ENCODE data around the gene ANO4.

The ANO4 gene

GRCh38 chr12:100801320-100801719 is 6.7 kb downstream of the ANO4 start:
- no peak for DNase-seq (ENCODE audit: low read depth in 1 of 2, low spot score in 1 of 2)

- DNase-seq (ENCODE audit: low read depth in 1 of 2, low spot score in 1 of 2): no peak
Observed at GRCh38 chr12:100808777-100809176, 14.2 kb downstream of the ANO4 start.

- DNase-seq (ENCODE audit: low read depth in 1 of 2, low spot score in 1 of 2): no peak
Observed at GRCh38 chr12:100820314-100820713, 25.7 kb downstream of the ANO4 start.

GRCh38 chr12:100823963-100824362 is 29.4 kb downstream of the ANO4 start:
- no peak for DNase-seq (ENCODE audit: low read depth in 1 of 2, low spot score in 1 of 2)

- no peak for DNase-seq (ENCODE audit: low read depth in 1 of 2, low spot score in 1 of 2)
Observed at GRCh38 chr12:100824476-100824875, 29.9 kb downstream of the ANO4 start.

- DNase-seq (ENCODE audit: low read depth in 1 of 2, low spot score in 1 of 2): no peak
Observed at GRCh38 chr12:100826323-100826722, 31.7 kb downstream of the ANO4 start.

GRCh38 chr12:100827901-100828520 is 33.4 kb downstream of the ANO4 start:
- DNase-seq (ENCODE audit: low read depth in 1 of 2, low spot score in 1 of 2): no peak

GRCh38 chr12:100830003-100830795 is 35.6 kb downstream of the ANO4 start:
- no peak for DNase-seq (ENCODE audit: low read depth in 1 of 2, low spot score in 1 of 2)

- no peak for DNase-seq (ENCODE audit: low read depth in 1 of 2, low spot score in 1 of 2)
Observed at GRCh38 chr12:100833282-100833681, 38.7 kb downstream of the ANO4 start.

- no peak for DNase-seq (ENCODE audit: low read depth in 1 of 2, low spot score in 1 of 2)
Observed at GRCh38 chr12:100840748-100841147, 46.2 kb downstream of the ANO4 start.

- DNase-seq (ENCODE audit: low read depth in 1 of 2, low spot score in 1 of 2): no peak
Observed at GRCh38 chr12:100842156-100842555, 47.6 kb downstream of the ANO4 start.

GRCh38 chr12:100843061-100843460 is 48.5 kb downstream of the ANO4 start:
- DNase-seq (ENCODE audit: low read depth in 1 of 2, low spot score in 1 of 2): no peak

GRCh38 chr12:100845095-100845494 is 50.5 kb downstream of the ANO4 start:
- DNase-seq (ENCODE audit: low read depth in 1 of 2, low spot score in 1 of 2): no peak

- no peak for DNase-seq (ENCODE audit: low read depth in 1 of 2, low spot score in 1 of 2)
Observed at GRCh38 chr12:100851637-100852036, 57.1 kb downstream of the ANO4 start.

- no peak for DNase-seq (ENCODE audit: low read depth in 1 of 2, low spot score in 1 of 2)
Observed at GRCh38 chr12:100857418-100857817, 62.8 kb downstream of the ANO4 start.

- DNase-seq (ENCODE audit: low read depth in 1 of 2, low spot score in 1 of 2): no peak
Observed at GRCh38 chr12:100857971-100858370, 63.4 kb downstream of the ANO4 start.

GRCh38 chr12:100858656-100859055 is 64.1 kb downstream of the ANO4 start:
- no peak for DNase-seq (ENCODE audit: low read depth in 1 of 2, low spot score in 1 of 2)

GRCh38 chr12:100859063-100859627 is 64.6 kb downstream of the ANO4 start:
- DNase-seq (ENCODE audit: low read depth in 1 of 2, low spot score in 1 of 2): no peak

- no peak for DNase-seq (ENCODE audit: low read depth in 1 of 2, low spot score in 1 of 2)
Observed at GRCh38 chr12:100860611-100861010, 66.0 kb downstream of the ANO4 start.

GRCh38 chr12:100862676-100863075 is 68.1 kb downstream of the ANO4 start:
- no peak for DNase-seq (ENCODE audit: low read depth in 1 of 2, low spot score in 1 of 2)

- DNase-seq (ENCODE audit: low read depth in 1 of 2, low spot score in 1 of 2): no peak
Observed at GRCh38 chr12:100864366-100864765, 69.8 kb downstream of the ANO4 start.

GRCh38 chr12:100867639-100868393 is 73.2 kb downstream of the ANO4 start:
- no peak for DNase-seq (ENCODE audit: low read depth in 1 of 2, low spot score in 1 of 2)
